ENCODE measurements around the gene AFF3. TPM values are rescaled to one million over a fixed set of nuclear protein-coding genes. Genes with fewer than 3 reads are reported as not detected.

The AFF3 gene
- total RNA-seq, 3 donors from 2014 or later (not counting 1 experiment from before 2014, with no cell fraction given) = 4.6 to 9.6 (median 5.6) TPM

DNA sequence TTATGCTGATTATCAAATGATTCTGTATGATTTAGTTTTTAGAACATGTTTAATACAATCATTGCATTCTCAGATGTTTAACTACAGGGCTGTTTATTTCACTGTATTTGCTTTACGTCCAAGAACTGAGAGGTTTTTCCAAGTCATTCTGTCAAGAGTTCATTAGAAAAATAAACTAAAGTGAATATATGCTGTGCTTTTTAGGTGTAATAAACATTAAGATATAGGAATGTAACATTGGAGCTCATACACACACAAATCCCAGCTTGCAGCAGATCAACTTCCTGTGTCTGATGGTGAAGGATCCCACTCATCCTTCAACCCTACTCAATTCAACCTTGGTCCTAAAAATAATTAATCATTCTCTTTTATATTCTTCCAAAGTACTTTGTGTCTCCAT is 285.0 kb downstream of the AFF3 start:
- WGBS (ENCODE audit: insufficient coverage) = 86% methylated on average over 1 of the region's 1 CpG
- ATAC-seq (no peak), DNase-seq (no peak)
- Mint-ChIP-seq H3K4me3 (no peak overlapping the region), H3K4me1 (no peaks in the 10 kb centered on the region), H3K9me3 (no peaks in the 10 kb centered on the region), H3K36me3 (no peaks in the 10 kb centered on the region), H3K27me3 (ENCODE audit: low read depth in 2 of 2) (no peaks in the 10 kb centered on the region), H3K27ac (no peak overlapping the region)
- Histone ChIP-seq H3K36me3 (ENCODE audit: control insufficient read depth, insufficient read depth, low read length) (no peaks in the 10 kb centered on the region), H3K27me3 (ENCODE audit: control insufficient read depth, insufficient read depth, low read length) (no peaks in the 10 kb centered on the region), H3K4me3 (ENCODE audit: low read length) (no peak overlapping the region), H3K4me1 (ENCODE audit: control insufficient read depth, insufficient read depth, low read length) (peaks cover 4% of the 10 kb centered on the region), H3K9me3 (ENCODE audit: control insufficient read depth, insufficient read depth, low read length) (no peaks in the 10 kb centered on the region), H3K27ac (ENCODE audit: low read length) (no peak overlapping the region)
- intact Hi-C loops (cut with micrococcal nuclease) = no loop called here
- TF ChIP-seq, protein P1, sequence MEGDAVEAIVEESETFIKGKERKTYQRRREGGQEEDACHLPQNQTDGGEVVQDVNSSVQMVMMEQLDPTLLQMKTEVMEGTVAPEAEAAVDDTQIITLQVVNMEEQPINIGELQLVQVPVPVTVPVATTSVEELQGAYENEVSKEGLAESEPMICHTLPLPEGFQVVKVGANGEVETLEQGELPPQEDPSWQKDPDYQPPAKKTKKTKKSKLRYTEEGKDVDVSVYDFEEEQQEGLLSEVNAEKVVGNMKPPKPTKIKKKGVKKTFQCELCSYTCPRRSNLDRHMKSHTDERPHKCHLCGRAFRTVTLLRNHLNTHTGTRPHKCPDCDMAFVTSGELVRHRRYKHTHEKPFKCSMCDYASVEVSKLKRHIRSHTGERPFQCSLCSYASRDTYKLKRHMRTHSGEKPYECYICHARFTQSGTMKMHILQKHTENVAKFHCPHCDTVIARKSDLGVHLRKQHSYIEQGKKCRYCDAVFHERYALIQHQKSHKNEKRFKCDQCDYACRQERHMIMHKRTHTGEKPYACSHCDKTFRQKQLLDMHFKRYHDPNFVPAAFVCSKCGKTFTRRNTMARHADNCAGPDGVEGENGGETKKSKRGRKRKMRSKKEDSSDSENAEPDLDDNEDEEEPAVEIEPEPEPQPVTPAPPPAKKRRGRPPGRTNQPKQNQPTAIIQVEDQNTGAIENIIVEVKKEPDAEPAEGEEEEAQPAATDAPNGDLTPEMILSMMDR (IDR thresholded peaks at IDR 0.05) = no peak

GRCh38 chr2:99856119-99856518 is 286.3 kb downstream of the AFF3 start:
- no peaks in the 10 kb centered on the region for H3K4me1 Mint-ChIP-seq
- TF ChIP-seq, protein P1 (IDR thresholded peaks at IDR 0.05) = no peak
- H3K4me3 ChIP-seq (ENCODE audit: low read length) = no peak overlapping the region
- no peaks in the 10 kb centered on the region for H3K27me3 Mint-ChIP-seq (ENCODE audit: low read depth in 2 of 2)
- H3K9me3 Mint-ChIP-seq = no peaks in the 10 kb centered on the region
- H3K4me3 Mint-ChIP-seq = no peak overlapping the region
- no peaks in the 10 kb centered on the region for H3K9me3 ChIP-seq (ENCODE audit: control insufficient read depth, insufficient read depth, low read length)
- no peaks in the 10 kb centered on the region for H3K4me1 ChIP-seq (ENCODE audit: control insufficient read depth, insufficient read depth, low read length)
- no peak overlapping the region for H3K27ac Mint-ChIP-seq
- WGBS (ENCODE audit: insufficient coverage) = 100% methylated on average over 1 of the region's 1 CpG
- DNase-seq (no peak), ATAC-seq (no peak)
- no peaks in the 10 kb centered on the region for H3K36me3 ChIP-seq (ENCODE audit: control insufficient read depth, insufficient read depth, low read length)
- no peaks in the 10 kb centered on the region for H3K27me3 ChIP-seq (ENCODE audit: control insufficient read depth, insufficient read depth, low read length)
- H3K27ac ChIP-seq (ENCODE audit: low read length) = no peak overlapping the region
- no peaks in the 10 kb centered on the region for H3K36me3 Mint-ChIP-seq
- intact Hi-C loops (cut with micrococcal nuclease) = no loop called here

GRCh38 chr2:99854236-99854852 is 288.0 kb downstream of the AFF3 start:
- Histone ChIP-seq H3K27ac (ENCODE audit: low read length) (no peak overlapping the region), H3K9me3 (ENCODE audit: control insufficient read depth, insufficient read depth, low read length) (no peaks in the 10 kb centered on the region), H3K4me3 (ENCODE audit: low read length) (no peak overlapping the region), H3K36me3 (ENCODE audit: control insufficient read depth, insufficient read depth, low read length) (no peaks in the 10 kb centered on the region), H3K4me1 (ENCODE audit: control insufficient read depth, insufficient read depth, low read length) (no peaks in the 10 kb centered on the region), H3K27me3 (ENCODE audit: control insufficient read depth, insufficient read depth, low read length) (no peaks in the 10 kb centered on the region)
- ATAC-seq = no peak
- TF ChIP-seq, protein P1 (IDR thresholded peaks at IDR 0.05) = no peak
- Mint-ChIP-seq H3K36me3 (no peaks in the 10 kb centered on the region), H3K4me1 (no peaks in the 10 kb centered on the region), H3K9me3 (no peaks in the 10 kb centered on the region), H3K27me3 (ENCODE audit: low read depth in 2 of 2) (no peaks in the 10 kb centered on the region), H3K27ac (no peak overlapping the region), H3K4me3 (no peak overlapping the region)
- intact Hi-C loops (cut with micrococcal nuclease) = no loop called here
- WGBS (ENCODE audit: insufficient coverage) = 91% methylated on average over 1 of the region's 5 CpGs
- no peak for DNase-seq

GRCh38 chr2:99852956-99853355 is 289.4 kb downstream of the AFF3 start:
- Histone ChIP-seq H3K27me3 (ENCODE audit: control insufficient read depth, insufficient read depth, low read length) (no peaks in the 10 kb centered on the region), H3K4me1 (ENCODE audit: control insufficient read depth, insufficient read depth, low read length) (no peaks in the 10 kb centered on the region), H3K9me3 (ENCODE audit: control insufficient read depth, insufficient read depth, low read length) (no peaks in the 10 kb centered on the region), H3K27ac (ENCODE audit: low read length) (no peak overlapping the region), H3K4me3 (ENCODE audit: low read length) (no peak overlapping the region), H3K36me3 (ENCODE audit: control insufficient read depth, insufficient read depth, low read length) (no peaks in the 10 kb centered on the region)
- intact Hi-C loops (cut with micrococcal nuclease) = no loop called here
- Mint-ChIP-seq H3K27me3 (ENCODE audit: low read depth in 2 of 2) (peaks cover 0 to 3% of the 10 kb centered on the region in 2 donors), H3K27ac (no peak overlapping the region), H3K4me1 (no peaks in the 10 kb centered on the region), H3K36me3 (no peaks in the 10 kb centered on the region), H3K4me3 (no peak overlapping the region), H3K9me3 (no peaks in the 10 kb centered on the region)
- 89% methylated on average over 1 of the region's 2 CpGs for WGBS (ENCODE audit: insufficient coverage)
- ATAC-seq (no peak), DNase-seq (no peak)
- TF ChIP-seq, protein P1 (IDR thresholded peaks at IDR 0.05) = no peak

All from natural killer cell (primary cell).